HepG2 (cell line): ENCODE data around the gene CRYBA1. TPM values are rescaled to one million over a fixed set of nuclear protein-coding genes. Genes with fewer than 3 reads are reported as not detected.

ENCODE experiments used
- ATAC-seq: fragments of 200-7000 bp; cut with Tn5 transposase; 3 replicates; pipeline ENCODE4 v1.9.1; 2020; ENCODE audit warnings: mild to moderate bottlenecking, moderate library complexity
- BruUV-seq: library from RNA; stranded (reverse); fragments of 400-500 nt; replicated peaks from 2 replicates; lab custom pipeline; 2021; lab: Mats Ljungman, UMichigan
- CTCF ChIA-PET: fragments of 300-600 bp; formaldehyde crosslinking; extraction: SDS; loops from one replicate; lab custom pipeline; 2021; ENCODE audit warnings: low total read pairs, inconsistent platforms, low intra/inter-chr PET ratio; lab: Yijun Ruan, JAX
- POLR2A ChIA-PET: fragments of 350-600 bp; sonication (Branson Sonifier 250); formaldehyde crosslinking; loops from one replicate; lab custom pipeline; 2020; ENCODE audit warnings: antibody characterized with exemption, inconsistent platforms; lab: Yijun Ruan, JAX
- DNase-seq: peaks from one replicate; pipeline ENCODE4 v3.0.0-alpha.2; 2015; ENCODE audit warnings: low spot score
- FAIRE-seq: peaks from 3 replicates; lab custom pipeline; 2011; peaks lifted over from hg19 to GRCh38; lab: Jason Lieb, UNC
- H2AFZ ChIP-seq: one replicate; pipeline ENCODE4 v1.6.1; 2011; ENCODE audit warnings: low read length, inconsistent platforms
- H3K27ac ChIP-seq: fragments of 300-600 bp; 3 replicates; pipeline ENCODE4 v1.8.0; 2011; ENCODE audit warnings: mixed run types, mild to moderate bottlenecking, mixed read lengths, low read length, inconsistent platforms; ENCODE audit not compliant: insufficient read depth; ENCODE audit errors: extremely low read length
- H3K27me3 ChIP-seq, 2 experiments: fragments of 200-600 bp in 1 of 2; 2 replicates in 1 of 2; 3 replicates in 1 of 2; pipeline versions ENCODE4 v1.6.0 to v1.8.0; 2011; ENCODE audit warnings: low read length in 2 of 2, mild to moderate bottlenecking in 2 of 2, moderate library complexity in 2 of 2, inconsistent platforms in 1 of 2; ENCODE audit not compliant: insufficient read depth in 2 of 2, control insufficient read depth in 1 of 2
- H3K36me3 ChIP-seq, 2 experiments: fragments of 200-600 bp in 1 of 2; replicated peaks in 1 of 2; 2 replicates in 1 of 2; 3 replicates in 1 of 2; pipeline versions ENCODE4 v1.5.1 to v1.8.0; 2011; ENCODE audit warnings: low read length in 2 of 2, inconsistent platforms in 1 of 2; ENCODE audit not compliant: insufficient read depth in 2 of 2, control insufficient read depth in 1 of 2
- H3K4me1 ChIP-seq: 2 replicates; pipeline ENCODE4 v1.5.1; 2012; ENCODE audit warnings: low read length, inconsistent platforms; ENCODE audit not compliant: insufficient read depth
- H3K4me2 ChIP-seq: 2 replicates; pipeline ENCODE4 v1.6.0; 2011; ENCODE audit warnings: low read depth, low read length, inconsistent platforms
- H3K4me3 ChIP-seq, 3 experiments: fragments of 200-600 bp in 1 of 3; sonication (generic), shearing (Covaris generic) in 1 of 3; replicated peaks in 1 of 3; 2 replicates each; pipeline ENCODE4 v1.5.1; 2011 to 2016; ENCODE audit warnings: low read length in 3 of 3, inconsistent platforms in 2 of 3, low read depth in 2 of 3, mild to moderate bottlenecking in 2 of 3, control low read depth in 1 of 3, mixed read lengths in 1 of 3; ENCODE audit not compliant: insufficient read depth in 1 of 3
- H3K79me2 ChIP-seq: one replicate; pipeline ENCODE4 v1.6.1; 2011; ENCODE audit warnings: low read length, inconsistent platforms; ENCODE audit not compliant: insufficient read depth
- H3K9ac ChIP-seq: 2 replicates; pipeline ENCODE4 v1.6.0; 2011; ENCODE audit warnings: mild to moderate bottlenecking, low read depth, low read length, inconsistent platforms; ENCODE audit not compliant: insufficient read depth
- H3K9me3 ChIP-seq: 2 replicates; pipeline ENCODE4 v1.5.1; 2012; ENCODE audit warnings: mild to moderate bottlenecking, low read length
- H4K20me1 ChIP-seq: 2 replicates; pipeline ENCODE4 v1.6.0; 2011; ENCODE audit warnings: inconsistent platforms, mild to moderate bottlenecking, low read length, moderate library complexity; ENCODE audit not compliant: insufficient read depth
- KAT7 ChIP-seq: IDR thresholded peaks from 2 replicates; pipeline ENCODE4 v1.6.1; 2018; ENCODE audit warnings: borderline replicate concordance, missing compliant biosample characterization
- KDM5A ChIP-seq: fragments of 200-600 bp; sonication (generic); IDR thresholded peaks from 2 replicates; pipeline ENCODE4 v1.7.0; 2018; ENCODE audit warnings: antibody characterized with exemption, mild to moderate bottlenecking, low read length, borderline replicate concordance
- KLF15 ChIP-seq: sonication (generic); formaldehyde crosslinking; IDR thresholded peaks from 2 replicates; pipeline ENCODE4 v1.8.1; 2023; ENCODE audit warnings: borderline replicate concordance, mild to moderate bottlenecking, inconsistent platforms, missing genetic modification reagents, mixed read lengths
- MTF1 ChIP-seq: sonication (generic); formaldehyde crosslinking; IDR thresholded peaks from 2 replicates; pipeline ENCODE4 v1.5.0; 2020; ENCODE audit warnings: missing genetic modification reagents
- MTF2 ChIP-seq: sonication (generic); formaldehyde crosslinking; IDR thresholded peaks from 2 replicates; pipeline ENCODE4 v1.5.0; 2020; ENCODE audit warnings: missing genetic modification reagents, borderline replicate concordance
- PHF5A ChIP-seq: IDR thresholded peaks from one replicate; pipeline ENCODE4 v1.6.1; 2018; ENCODE audit warnings: low read depth, missing genetic modification reagents; ENCODE audit not compliant: unreplicated experiment
- RFX3 ChIP-seq: IDR thresholded peaks from 2 replicates; pipeline ENCODE4 v1.6.1; 2016; ENCODE audit warnings: missing biosample characterization, missing genetic modification reagents
- SAP130 ChIP-seq: IDR thresholded peaks from 2 replicates; pipeline ENCODE4 v1.6.1; 2016; ENCODE audit warnings: low read depth
- SMYD3 ChIP-seq: sonication (generic); formaldehyde crosslinking; IDR thresholded peaks from 2 replicates; pipeline ENCODE4 v1.8.1; 2023; ENCODE audit warnings: mild to moderate bottlenecking, missing genetic modification reagents
- TRIM24 ChIP-seq: sonication (generic); formaldehyde crosslinking; IDR thresholded peaks from 2 replicates; pipeline ENCODE4 v1.8.0; 2022; ENCODE audit warnings: mild to moderate bottlenecking, missing genetic modification reagents
- ZFP41 ChIP-seq: sonication (generic); formaldehyde crosslinking; IDR thresholded peaks from 2 replicates; pipeline ENCODE4 v1.4.0; 2020; ENCODE audit warnings: mild to moderate bottlenecking, missing genetic modification reagents, borderline replicate concordance
- ZNF274 ChIP-seq: sonication (generic); formaldehyde crosslinking; IDR thresholded peaks from 2 replicates; pipeline ENCODE4 v1.5.1; 2020; ENCODE audit warnings: mild to moderate bottlenecking, missing genetic modification reagents
- ZNF629 ChIP-seq: sonication (generic); formaldehyde crosslinking; conservative IDR thresholded peaks from 2 replicates; pipeline ENCODE4 v1.5.0; 2020; ENCODE audit warnings: missing genetic modification reagents
- ZZZ3 ChIP-seq: sonication (generic); formaldehyde crosslinking; IDR thresholded peaks from 2 replicates; pipeline ENCODE4 v1.4.0; 2020; ENCODE audit warnings: missing genetic modification reagents, mild to moderate bottlenecking, borderline replicate concordance
- WGBS: methylation state at CpG from one replicate; pipeline ENCODE4 v1.1.6; 2017; ENCODE audit warnings: low lambda C conversion rate; 5-methylcytosine and 5-hydroxymethylcytosine counted together
- in situ Hi-C: cut with HindIII; loops from 2 replicates; pipeline ENCODE4 v1.10.0; 2017; ENCODE audit warnings: low pct_unique_long_range_greater_than_20kb; ENCODE audit not compliant: extremely low pct_ligation_motif_present
- intact Hi-C: fragments of 100-400 bp; cut with micrococcal nuclease; formaldehyde crosslinking; loops from one replicate; pipeline ENCODE4 v1.10.0; 2022; ENCODE audit not compliant: unreplicated experiment
- polyA plus RNA-seq, 8 experiments: library from polyadenylated mRNA; depleted of rRNA in 3 of 8; stranded (reverse) in 7 of 8; unstranded in 1 of 8; fragments of >200 nt; fragmentation: Illumina TruSeq in 4 of 8; extraction: Trizol in 4 of 8; gene quantifications; 2 replicates each; pipeline versions ENCODE4 v1.2.1 to v1.2.3, GENCODE V29; 2011 to 2016; ENCODE audit warnings: low read depth in 4 of 8, missing spikeins in 1 of 8, mixed read lengths in 1 of 8; ENCODE audit not compliant: insufficient read depth in 1 of 8
- total RNA-seq, 5 experiments: library from RNA; depleted of rRNA; stranded (reverse); fragments of >200 nt; fragmentation: Illumina TruSeq; extraction: Trizol; gene quantifications; 2 replicates each; pipeline ENCODE4 v1.2.3, GENCODE V29; 2016; ENCODE audit warnings: low read depth in 1 of 5
- TF ChIP-seq, protein P1 (sequence below): sonication (generic); formaldehyde crosslinking; IDR thresholded peaks from 2 replicates; pipeline ENCODE4 v1.5.0; 2020; ENCODE audit warnings: missing genetic modification reagents

Gene CRYBA1
- total and polyA plus RNA-seq, 2 of the 13 experiments (the other 11 are each of a cell fraction or from before 2014, with no cell fraction given), result not detected

DNA sequence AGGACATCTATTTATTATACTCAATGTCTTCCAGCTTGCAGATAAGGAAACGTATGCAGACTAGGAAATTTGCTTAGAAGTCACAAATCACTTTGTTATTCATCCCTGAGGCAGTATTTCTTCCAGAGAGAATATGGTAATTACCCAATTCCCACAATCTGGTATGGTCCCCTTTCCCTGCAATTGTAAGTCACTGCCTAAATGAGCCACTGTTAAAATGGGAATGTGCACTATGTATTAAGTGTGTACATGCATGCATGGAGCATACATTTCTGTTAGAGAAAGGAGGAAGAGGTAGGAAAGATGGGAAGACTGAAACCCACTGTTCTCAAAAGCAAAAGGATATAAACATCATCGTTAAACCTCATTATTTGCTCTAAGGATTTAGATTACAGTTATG, 37.3 kb downstream of the CRYBA1 start:
- FAIRE-seq (no peak), ATAC-seq (no peak), DNase-seq (no peak)
- Histone ChIP-seq H3K4me3 (no peak overlapping the region), H3K4me2 (0 out of 2 replicates have a peak overlapping the region, but pooled peaks have one; percentile 2), H3K79me2 (peaks cover 87% of the 10 kb centered on the region), H3K27me3 (no peaks in the 10 kb centered on the region), H2AFZ (no peak overlapping the region), H3K4me1 (peaks cover 54% of the 10 kb centered on the region), H3K36me3 (peaks cover 13 to 46% of the 10 kb centered on the region in 2 experiments), H4K20me1 (peaks cover 86% of the 10 kb centered on the region), H3K27ac (no peak overlapping the region), H3K9ac (no peak overlapping the region), H3K9me3 (no peaks in the 10 kb centered on the region)
- no TSS peak for BruUV-seq
- intact Hi-C loops, result no loop called here
- POLR2A ChIA-PET, result interaction anchor here (3.3 kb wide), 1 partner anchor 10 kb away, joined by 17 read pairs; the partner anchor contains the start of gene NUFIP2
- WGBS, result 93% methylated on average over 2 of the region's 2 CpGs
- TF ChIP-seq ZFP41 (CRISPR knock-in tag), result no peak
- TF ChIP-seq SAP130 (CRISPR knock-in tag), result no peak
- TF ChIP-seq SMYD3 (CRISPR knock-in tag), result no peak
- no peak for TF ChIP-seq RFX3 (CRISPR knock-in tag)
- TF ChIP-seq, protein P1, sequence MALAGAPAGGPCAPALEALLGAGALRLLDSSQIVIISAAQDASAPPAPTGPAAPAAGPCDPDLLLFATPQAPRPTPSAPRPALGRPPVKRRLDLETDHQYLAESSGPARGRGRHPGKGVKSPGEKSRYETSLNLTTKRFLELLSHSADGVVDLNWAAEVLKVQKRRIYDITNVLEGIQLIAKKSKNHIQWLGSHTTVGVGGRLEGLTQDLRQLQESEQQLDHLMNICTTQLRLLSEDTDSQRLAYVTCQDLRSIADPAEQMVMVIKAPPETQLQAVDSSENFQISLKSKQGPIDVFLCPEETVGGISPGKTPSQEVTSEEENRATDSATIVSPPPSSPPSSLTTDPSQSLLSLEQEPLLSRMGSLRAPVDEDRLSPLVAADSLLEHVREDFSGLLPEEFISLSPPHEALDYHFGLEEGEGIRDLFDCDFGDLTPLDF, result no peak
- TF ChIP-seq MTF1, result no peak
- TF ChIP-seq ZNF629 (CRISPR knock-in tag), result no peak
- TF ChIP-seq ZNF274 (CRISPR knock-in tag), result no peak
- TF ChIP-seq MTF2 (CRISPR knock-in tag), result no peak
- TF ChIP-seq TRIM24 (CRISPR knock-in tag), result no peak
- TF ChIP-seq KLF15, result no peak
- no peak for TF ChIP-seq KDM5A
- no peak for TF ChIP-seq PHF5A (CRISPR knock-in tag)
- no peak for TF ChIP-seq KAT7 (CRISPR knock-in tag)
- no peak for TF ChIP-seq ZZZ3 (CRISPR knock-in tag)
- CTCF ChIA-PET, result no interaction called here
- in situ Hi-C loops, result no loop called here
